Esophagus squamous epithelium (tissue), 5 donors: ENCODE measurements around the gene MTA1. TPM values are rescaled to one million over a fixed set of nuclear protein-coding genes. Genes with fewer than 3 reads are reported as not detected.
A peak's percentile ranks its signal among the peaks of the same experiment; 100 is the strongest.

ENCODE experiments used
- DNase-seq: peaks from one replicate; lab custom pipeline; 2025; lab: John Stamatoyannopoulos, UW
- H3K27ac ChIP-seq, 4 donors: fragments of 200-600 bp; sonication (generic); one replicate each; pipeline ENCODE4 v1.5.1; 2016 to 2019; ENCODE audit warnings: mild to moderate bottlenecking in 1 of 4
- H3K27me3 ChIP-seq, 4 donors: fragments of 200-600 bp; sonication (generic); 1 replicate in 3 of 4; 2 replicates in 1 of 4; pipeline versions ENCODE4 v1.5.1 to v1.6.0; 2017 to 2021; ENCODE audit warnings: antibody characterized with exemption in 1 of 4
- H3K36me3 ChIP-seq, 3 donors: fragments of 200-600 bp; sonication (generic); one replicate each; pipeline ENCODE4 v1.5.1; 2016 to 2019
- H3K4me1 ChIP-seq, 3 donors: fragments of 200-600 bp; sonication (generic); one replicate each; pipeline ENCODE4 v1.5.1; 2017 to 2019
- H3K4me3 ChIP-seq, 4 donors: fragments of 200-600 bp; sonication (generic); 1 replicate in 3 of 4; 2 replicates in 1 of 4; pipeline ENCODE4 v1.5.1; 2016 to 2019; ENCODE audit warnings: mild to moderate bottlenecking in 2 of 4, moderate library complexity in 1 of 4
- H3K9me3 ChIP-seq, 3 donors: fragments of 200-600 bp; sonication (generic); one replicate each; pipeline ENCODE4 v1.5.1; 2016 to 2019
- POLR2A ChIP-seq, 4 donors: fragments of 450-650 bp; IDR thresholded peaks; one replicate each; pipeline ENCODE4 v1.6.1; 2017; ENCODE audit warnings: antibody characterized with exemption in 4 of 4, mild to moderate bottlenecking in 4 of 4, moderate library complexity in 3 of 4
- WGBS, 2 donors: methylation state at CpG; one replicate each; pipeline ENCODE4 v1.1.5; 2018; 5-methylcytosine and 5-hydroxymethylcytosine counted together
- intact Hi-C: fragments of 100-400 bp; cut with DNase I; formaldehyde crosslinking; loops from one replicate; pipeline ENCODE4 v1.15.0; 2022
- total RNA-seq, 4 donors: library from RNA; depleted of rRNA; stranded (reverse); fragments of >200 nt; gene quantifications; one replicate each; pipeline ENCODE4 v1.1.0, GENCODE V29; 2016
- TF ChIP-seq, protein P1 (sequence below), 6 experiments: fragments of 450-650 bp in 4 of 6; fragments of 200-600 bp in 2 of 6; sonication (generic) in 2 of 6; IDR thresholded peaks; one replicate each; pipeline ENCODE4 v1.5.1; 2016 to 2019; ENCODE audit warnings: antibody characterized with exemption in 6 of 6, mild to moderate bottlenecking in 4 of 6, moderate library complexity in 4 of 6
- donor health status: DM: yes; HTN: yes; CAD: no.

MTA1 gene
- total RNA-seq, 4 donors from 2014 or later, result 19.9 to 64.7 (median 39.6) TPM

GRCh38 chr14:105482486-105483110 lies 63.0 kb downstream of the MTA1 start:
- Histone ChIP-seq H3K4me1 (peaks cover 73 to 100% (median 83%) of the 10 kb centered on the region in 3 donors), H3K36me3 (peaks cover 0 to 19% (median 0%) of the 10 kb centered on the region in 3 donors), H3K9me3 (no peaks in the 10 kb centered on the region), H3K27me3 (peaks cover 0 to 34% (median 0%) of the 10 kb centered on the region in 4 donors), H3K4me3 (peak overlapping the region in 1 of 4 donors; percentile 44), H3K27ac (peak overlapping the region; percentile 88 to 99 (median 93))
- intact Hi-C loops, result loop anchor here (10.0 kb wide), 1 partner anchor 108 kb away; no protein-coding TSS in a partner anchor
- DNase-seq, result no peak
- 40 to 59% methylated on average over 2 to 9 of the region's 18 CpGs for WGBS, 2 donors
- TF ChIP-seq, protein P1, sequence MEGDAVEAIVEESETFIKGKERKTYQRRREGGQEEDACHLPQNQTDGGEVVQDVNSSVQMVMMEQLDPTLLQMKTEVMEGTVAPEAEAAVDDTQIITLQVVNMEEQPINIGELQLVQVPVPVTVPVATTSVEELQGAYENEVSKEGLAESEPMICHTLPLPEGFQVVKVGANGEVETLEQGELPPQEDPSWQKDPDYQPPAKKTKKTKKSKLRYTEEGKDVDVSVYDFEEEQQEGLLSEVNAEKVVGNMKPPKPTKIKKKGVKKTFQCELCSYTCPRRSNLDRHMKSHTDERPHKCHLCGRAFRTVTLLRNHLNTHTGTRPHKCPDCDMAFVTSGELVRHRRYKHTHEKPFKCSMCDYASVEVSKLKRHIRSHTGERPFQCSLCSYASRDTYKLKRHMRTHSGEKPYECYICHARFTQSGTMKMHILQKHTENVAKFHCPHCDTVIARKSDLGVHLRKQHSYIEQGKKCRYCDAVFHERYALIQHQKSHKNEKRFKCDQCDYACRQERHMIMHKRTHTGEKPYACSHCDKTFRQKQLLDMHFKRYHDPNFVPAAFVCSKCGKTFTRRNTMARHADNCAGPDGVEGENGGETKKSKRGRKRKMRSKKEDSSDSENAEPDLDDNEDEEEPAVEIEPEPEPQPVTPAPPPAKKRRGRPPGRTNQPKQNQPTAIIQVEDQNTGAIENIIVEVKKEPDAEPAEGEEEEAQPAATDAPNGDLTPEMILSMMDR (IDR thresholded peaks at IDR 0.05), result no peak

DNA sequence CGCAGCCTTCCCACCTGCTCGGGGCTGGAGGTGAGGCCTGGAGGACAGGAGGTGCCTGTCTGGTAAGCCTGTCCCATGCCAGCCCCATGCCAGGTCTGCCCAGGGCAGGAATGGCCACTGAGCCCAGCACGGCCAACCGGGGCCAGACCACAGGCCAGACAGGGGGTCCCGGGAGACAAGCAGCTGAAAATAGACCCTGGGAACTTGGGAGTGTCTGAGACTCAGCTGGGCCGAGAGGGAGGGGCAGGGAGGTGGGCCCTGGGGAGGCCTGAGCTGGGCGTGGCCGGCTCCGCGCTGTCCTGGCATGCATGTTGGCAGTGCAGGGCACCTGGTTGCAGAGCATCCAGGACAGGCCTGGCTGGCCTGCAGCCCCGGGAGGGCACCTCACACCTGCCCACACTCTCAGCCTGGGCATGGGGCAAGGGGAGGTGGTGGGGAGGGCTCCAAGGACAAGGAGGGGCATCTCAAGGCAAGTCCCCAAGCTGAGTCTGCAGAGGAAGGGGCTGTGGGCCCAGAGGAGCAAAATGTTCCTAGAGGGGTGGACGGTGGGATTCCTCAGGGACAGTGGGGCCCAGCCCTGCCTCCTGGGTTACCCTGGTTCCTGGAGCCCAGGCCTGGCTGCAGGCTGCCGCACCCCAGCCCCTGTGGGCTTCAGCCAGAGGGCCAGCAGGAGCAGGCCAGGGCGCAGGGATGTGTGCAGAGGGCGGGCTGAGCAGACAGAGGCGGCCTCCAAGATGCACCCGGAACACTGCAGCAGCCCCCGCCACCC lies 63.9 kb downstream of the MTA1 start:
- peaks cover 82 to 100% (median 85%) of the 10 kb centered on the region in 3 donors for H3K4me1 ChIP-seq
- intact Hi-C loops, result loop anchor here (10.0 kb wide), 1 partner anchor 109 kb away; no protein-coding TSS in a partner anchor

GRCh38 chr14:105484069-105484996 lies 64.7 kb downstream of the MTA1 start:
- no peak for DNase-seq
- H3K4me3 ChIP-seq, result no peak overlapping the region
- H3K4me1 ChIP-seq, result peaks cover 91 to 100% (median 92%) of the 10 kb centered on the region in 3 donors
- H3K27ac ChIP-seq, result peak overlapping the region in 3 of 4 donors; percentile 90 to 99 (median 96)
- peaks cover 0 to 23% (median 0%) of the 10 kb centered on the region in 4 donors for H3K27me3 ChIP-seq
- H3K9me3 ChIP-seq, result no peaks in the 10 kb centered on the region
- TF ChIP-seq, protein P1 (IDR thresholded peaks at IDR 0.05), result no peak
- TF ChIP-seq POLR2A (IDR thresholded peaks at IDR 0.05), result no peak
- intact Hi-C loops, result loop anchor here (10.0 kb wide), 1 partner anchor 110 kb away; no protein-coding TSS in a partner anchor
- 36 to 49% methylated on average over 6 to 9 of the region's 20 CpGs for WGBS, 2 donors
- H3K36me3 ChIP-seq, result peaks cover 0 to 5% (median 0%) of the 10 kb centered on the region in 3 donors

More for the DNA sequence above, 63.9 kb downstream of the MTA1 start:
- Histone ChIP-seq H3K4me3 (no peak overlapping the region), H3K27ac (peak overlapping the region; percentile 88 to 99 (median 93)), H3K36me3 (peaks cover 0 to 14% (median 0%) of the 10 kb centered on the region in 3 donors), H3K9me3 (no peaks in the 10 kb centered on the region), H3K27me3 (peaks cover 0 to 30% (median 0%) of the 10 kb centered on the region in 4 donors)
- 39 to 45% methylated on average over 3 to 4 of the region's 18 CpGs for WGBS, 2 donors
- no peak for TF ChIP-seq POLR2A (IDR thresholded peaks at IDR 0.05)
- TF ChIP-seq, protein P1 (IDR thresholded peaks at IDR 0.05), result no peak
- no peak for DNase-seq

DNA sequence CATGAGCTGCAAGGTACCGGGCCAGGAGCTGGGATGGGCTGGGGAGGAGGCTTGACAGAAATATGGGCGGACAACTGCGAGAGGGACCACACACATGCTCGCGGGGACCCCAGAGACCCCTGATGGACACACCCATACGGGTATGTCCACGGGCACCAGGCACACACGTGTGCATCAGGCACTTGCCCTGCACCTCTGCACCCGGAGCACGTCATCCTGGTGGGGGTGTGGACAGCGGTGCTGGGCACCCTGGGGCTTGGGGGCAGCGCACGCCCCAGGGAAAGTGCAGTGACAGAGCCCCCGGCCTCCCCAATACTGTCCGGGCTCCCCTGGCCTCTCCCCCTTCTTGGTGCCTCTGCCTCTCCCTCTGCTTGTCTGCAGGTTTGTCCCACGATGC lies 65.4 kb downstream of the MTA1 start:
- Histone ChIP-seq H3K9me3 (no peaks in the 10 kb centered on the region), H3K4me1 (peaks cover 90 to 100% (median 94%) of the 10 kb centered on the region in 3 donors), H3K27ac (peak overlapping the region in 3 of 4 donors; percentile 90 to 99 (median 96)), H3K4me3 (no peak overlapping the region), H3K27me3 (peaks cover 0 to 23% (median 0%) of the 10 kb centered on the region in 4 donors), H3K36me3 (no peaks in the 10 kb centered on the region)
- no peak for DNase-seq
- 70 to 88% methylated on average over 6 to 7 of the region's 16 CpGs for WGBS, 2 donors
- intact Hi-C loops, result loop anchor here (10.0 kb wide), 1 partner anchor 110 kb away; no protein-coding TSS in a partner anchor
- TF ChIP-seq, protein P1 (IDR thresholded peaks at IDR 0.05), result no peak
- TF ChIP-seq POLR2A (IDR thresholded peaks at IDR 0.05), result no peak
